HG02588 (cell line): Measurements from ENCODE around the gene SLC5A7.

Source experiments
- ATAC-seq: cut with Tn5 transposase; IDR thresholded peaks from one replicate; pipeline ENCODE4 v1.9.1; 2021; ENCODE audit warnings: mild to moderate bottlenecking, moderate library complexity; ENCODE audit not compliant: unreplicated experiment

SLC5A7 gene

DNA sequence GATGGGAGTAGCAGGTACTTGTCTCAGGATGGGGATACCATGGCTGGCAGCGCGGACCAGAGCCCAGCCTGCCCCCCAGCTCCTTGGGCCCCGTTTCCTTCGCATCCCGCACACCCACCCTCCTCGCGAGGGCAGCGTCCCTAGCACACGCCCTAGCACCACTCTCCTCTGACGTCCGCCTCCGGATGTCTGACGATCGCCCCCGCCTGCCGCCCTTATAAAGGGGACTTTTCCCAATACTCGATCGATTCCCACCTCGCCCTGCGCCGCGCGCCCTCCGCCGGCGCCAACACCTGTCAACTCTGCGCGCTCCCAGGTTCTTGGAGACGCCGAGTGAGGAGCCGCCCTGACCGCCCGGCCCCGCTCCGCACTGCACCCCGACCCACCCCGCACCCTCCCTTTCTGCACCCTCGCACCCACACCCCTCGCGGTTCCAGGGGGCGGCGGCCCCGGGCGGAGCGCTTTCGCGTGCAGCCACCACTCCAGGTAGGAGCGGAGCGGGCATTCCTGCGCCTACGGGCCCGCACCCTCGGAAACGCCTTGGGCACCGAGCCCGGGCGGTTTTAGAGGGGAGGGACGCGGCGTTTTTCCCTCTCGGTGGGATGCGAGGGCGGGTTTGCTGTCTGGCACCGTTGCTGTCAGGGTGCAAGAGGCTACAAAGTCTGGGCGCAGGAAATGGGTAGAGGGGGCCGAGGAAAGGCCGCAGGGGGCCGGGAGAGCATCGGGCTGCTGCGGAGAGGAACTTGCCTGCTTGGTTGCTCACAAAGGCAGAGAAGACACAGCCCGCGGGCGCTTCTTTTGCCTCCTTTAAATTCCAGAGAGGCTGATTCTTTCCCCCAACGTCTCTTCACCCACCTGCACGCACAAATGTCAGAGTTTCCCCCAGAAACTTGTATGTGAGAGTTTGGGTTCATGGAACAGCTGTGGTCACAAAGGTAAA, at the start of gene SLC5A7:
SLC5A7 (plus strand) TSS at position 247 of the 940 bp plus-strand sequence. CDS start 1,632 bp downstream, outside the sequence.
- no peak for ATAC-seq

DNA sequence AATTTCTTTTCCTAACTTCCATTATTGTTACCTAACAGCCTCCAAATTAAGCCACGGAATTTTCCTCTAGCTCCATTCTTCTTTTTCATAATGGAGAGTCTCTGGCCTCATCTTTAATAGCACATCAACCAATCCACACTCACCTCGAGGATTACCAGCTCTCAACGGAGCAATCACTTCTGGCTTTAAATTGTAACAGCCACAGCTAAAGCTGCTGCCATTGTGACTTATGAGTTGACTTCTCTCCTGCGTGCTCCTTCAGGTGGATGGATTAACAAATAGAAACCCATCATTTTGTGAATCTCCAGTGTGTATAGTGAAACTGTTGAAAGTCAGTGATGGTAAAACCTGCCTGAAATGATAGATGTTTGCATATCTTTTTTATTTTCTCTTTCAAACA, 24.9 kb upstream of the SLC5A7 start:
- no peak for ATAC-seq

DNA sequence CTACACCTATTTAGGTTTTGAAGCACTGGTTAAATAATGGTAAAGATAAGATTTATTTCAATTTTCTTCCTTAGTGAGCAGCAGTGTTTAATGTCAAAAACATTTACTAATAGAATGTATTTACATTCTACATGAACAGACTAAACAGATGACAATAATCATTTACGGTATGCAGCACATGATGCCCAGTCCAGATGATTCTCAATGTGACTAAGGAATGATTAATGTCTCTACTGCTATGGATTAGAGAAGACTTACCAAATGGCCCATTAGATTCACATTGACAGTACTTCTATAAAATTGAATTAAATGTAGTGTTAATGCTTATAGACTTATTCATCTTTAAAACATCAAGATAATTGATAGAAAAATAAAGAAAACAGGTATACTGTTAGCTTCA, 22.1 kb upstream of the SLC5A7 start:
- no peak for ATAC-seq

DNA sequence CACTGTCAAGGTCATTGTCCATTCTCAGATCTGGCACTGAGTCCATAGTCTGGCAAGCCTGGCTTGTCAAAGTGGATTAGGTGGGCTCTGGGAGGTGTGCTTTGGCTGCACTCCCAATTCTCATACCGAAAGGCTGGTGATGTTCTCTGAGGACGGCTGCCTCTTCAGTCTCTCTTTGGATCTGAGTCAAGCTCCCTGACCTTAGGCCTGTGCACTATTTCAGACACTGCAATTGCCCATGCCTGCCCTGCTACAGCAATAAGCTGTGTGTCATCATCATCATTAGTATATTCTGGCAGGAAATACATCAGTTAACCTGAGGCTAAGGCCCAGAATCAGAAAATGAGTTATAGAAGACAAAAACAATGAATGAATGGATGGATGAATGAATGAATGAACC, 1.6 kb upstream of the SLC5A7 start:
- no peak for ATAC-seq

DNA sequence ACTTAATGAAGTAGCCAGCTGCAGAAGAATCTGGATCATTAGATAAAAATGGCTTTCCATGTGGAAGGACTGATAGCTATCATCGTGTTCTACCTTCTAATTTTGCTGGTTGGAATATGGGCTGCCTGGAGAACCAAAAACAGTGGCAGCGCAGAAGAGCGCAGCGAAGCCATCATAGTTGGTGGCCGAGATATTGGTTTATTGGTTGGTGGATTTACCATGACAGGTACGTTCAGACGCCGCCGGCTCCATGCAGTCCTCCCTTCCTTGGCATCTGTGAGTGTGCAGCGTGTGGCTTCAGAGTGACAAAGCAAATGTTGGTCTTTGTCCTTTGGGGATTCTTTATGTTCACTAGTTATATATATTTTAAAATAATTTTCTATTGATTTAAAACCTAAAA, 1.8 kb downstream of the SLC5A7 start:
- ATAC-seq, result no peak

DNA sequence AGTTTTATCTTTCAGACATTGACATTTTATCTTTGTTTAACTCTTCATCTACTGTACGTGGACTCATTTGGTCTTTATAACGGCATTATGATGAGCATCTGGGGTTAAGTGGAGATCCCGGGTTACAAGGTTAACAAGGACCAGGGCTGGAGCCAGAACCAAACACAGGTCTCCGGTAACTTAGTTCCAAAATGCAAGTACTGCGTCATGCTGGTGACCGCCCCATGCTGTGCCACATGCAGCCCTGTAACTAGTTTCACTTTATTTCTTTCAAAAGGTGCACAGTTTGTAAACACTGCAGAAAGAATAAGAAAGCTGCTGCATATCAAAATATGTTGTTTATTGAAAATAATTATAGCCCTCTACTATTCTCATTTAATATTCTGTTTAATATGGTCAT, 3.1 kb downstream of the SLC5A7 start:
- ATAC-seq, result no peak

DNA sequence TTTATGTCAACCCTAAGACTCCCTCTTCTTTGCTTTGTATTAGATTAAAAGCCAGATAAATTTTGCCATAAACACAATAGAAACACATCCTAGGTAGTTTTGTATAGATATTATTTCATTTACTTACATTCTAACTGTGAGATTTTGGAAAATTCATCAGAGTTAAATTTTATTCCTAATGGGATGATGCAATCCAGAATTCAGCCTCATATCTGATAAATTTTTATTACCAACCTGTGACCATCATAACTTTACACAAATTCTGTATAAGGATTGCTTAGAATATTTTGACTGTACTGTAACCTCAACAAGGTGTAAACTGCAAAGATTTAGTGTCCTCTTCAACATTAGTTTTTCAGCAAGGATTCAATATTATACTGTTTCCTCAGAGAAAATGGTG, 4.4 kb downstream of the SLC5A7 start:
- ATAC-seq, result no peak

DNA sequence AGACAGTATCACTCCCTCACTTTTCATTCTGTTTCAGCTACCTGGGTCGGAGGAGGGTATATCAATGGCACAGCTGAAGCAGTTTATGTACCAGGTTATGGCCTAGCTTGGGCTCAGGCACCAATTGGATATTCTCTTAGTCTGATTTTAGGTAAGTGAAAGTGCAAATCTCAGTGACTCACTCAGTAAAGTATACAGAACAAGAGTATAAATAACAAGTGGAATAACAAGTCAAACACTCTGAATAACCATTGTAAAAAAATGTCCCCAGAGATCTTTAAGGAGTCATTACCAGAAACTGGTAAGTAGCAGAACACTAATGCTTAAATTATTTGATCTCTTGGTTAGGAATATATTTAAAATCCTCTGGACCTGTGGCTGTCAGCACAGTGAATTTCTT, 5.7 kb downstream of the SLC5A7 start:
- no peak for ATAC-seq

DNA sequence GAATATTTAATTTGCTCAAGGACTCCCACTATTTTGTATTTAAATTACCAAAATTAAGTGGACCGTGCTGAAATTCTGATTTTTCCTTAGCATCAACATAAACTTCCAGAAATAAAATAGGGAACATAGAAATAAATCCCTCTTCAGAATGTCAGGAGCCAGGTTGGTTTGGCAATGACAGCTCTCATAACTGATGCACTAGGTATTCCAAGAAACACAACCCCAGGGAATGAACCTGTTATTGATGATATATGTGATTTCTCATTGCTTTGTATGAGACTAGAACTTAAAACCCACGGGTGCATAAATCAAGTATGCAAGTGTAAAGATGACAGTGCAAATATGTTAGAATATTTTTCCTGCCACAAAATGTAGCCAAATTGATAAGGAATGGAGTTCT, 12.8 kb downstream of the SLC5A7 start:
- ATAC-seq, result no peak

DNA sequence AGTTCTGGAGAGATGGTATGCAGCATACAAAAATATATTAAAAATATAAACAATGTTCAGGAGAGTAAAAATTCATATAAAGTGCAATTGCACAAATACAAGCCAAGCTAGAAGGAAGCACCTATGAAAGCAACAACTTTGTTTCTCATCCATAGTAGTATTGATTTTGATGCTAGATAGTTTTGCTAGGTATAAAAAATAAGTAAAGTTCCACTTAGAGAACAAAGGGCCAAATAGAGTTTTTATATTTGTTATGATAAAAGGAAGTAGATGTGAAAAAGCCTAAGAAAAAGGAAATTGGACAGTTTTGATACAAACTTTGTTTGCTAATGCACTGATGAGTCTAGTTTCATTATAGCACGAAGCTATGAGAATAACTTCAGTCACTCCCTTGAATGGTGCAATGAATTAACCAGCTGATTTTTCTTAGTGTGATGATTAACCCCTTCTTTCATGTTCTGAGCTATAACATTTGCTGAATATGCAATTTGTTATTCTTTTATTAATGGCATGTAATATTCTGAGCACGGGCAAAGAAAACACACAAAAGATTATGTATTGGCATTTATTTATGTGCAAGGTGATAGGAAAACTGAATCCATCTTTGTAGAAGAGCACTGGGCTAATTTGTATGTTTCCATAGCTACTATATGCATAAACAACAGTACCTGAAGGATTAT, 24.7 kb downstream of the SLC5A7 start:
- no peak for ATAC-seq

DNA sequence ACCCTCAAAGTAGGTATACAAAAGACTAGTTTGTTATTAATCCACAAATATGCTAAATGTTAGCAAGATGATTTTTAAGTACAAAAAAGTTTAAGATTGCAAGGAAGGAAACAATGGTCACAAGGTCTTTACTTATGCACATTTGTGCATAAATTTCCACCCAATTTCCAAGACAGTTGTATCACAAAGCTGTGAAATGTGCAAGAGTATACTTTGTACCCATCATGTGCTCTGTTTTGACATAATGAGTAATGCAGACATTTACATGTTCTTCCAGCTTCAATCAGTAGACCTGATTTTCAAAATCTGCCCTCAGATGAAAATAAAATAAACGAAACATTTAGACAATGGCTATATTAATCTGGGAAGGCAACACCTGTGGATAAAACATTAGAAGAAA, 27.0 kb downstream of the SLC5A7 start:
- no peak for ATAC-seq

DNA sequence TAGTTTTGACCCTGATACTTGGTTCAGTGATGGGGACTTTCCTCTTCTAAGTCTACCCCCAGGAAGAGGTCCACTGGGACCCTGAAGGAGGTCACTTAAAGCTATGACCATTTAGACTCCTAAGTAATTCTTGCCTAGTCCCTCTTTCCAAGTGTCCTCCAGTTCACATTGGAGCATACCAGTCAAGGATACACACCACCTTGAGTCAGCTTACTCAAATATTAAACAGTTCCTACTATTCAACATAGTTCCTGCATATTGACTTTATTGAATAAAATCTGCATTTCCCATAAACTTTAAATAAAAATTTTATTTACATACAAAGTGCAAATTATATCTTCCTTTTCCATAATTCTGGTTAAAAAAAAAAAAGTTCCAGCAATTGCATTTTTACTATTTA, 36.3 kb downstream of the SLC5A7 start:
- no peak for ATAC-seq

DNA sequence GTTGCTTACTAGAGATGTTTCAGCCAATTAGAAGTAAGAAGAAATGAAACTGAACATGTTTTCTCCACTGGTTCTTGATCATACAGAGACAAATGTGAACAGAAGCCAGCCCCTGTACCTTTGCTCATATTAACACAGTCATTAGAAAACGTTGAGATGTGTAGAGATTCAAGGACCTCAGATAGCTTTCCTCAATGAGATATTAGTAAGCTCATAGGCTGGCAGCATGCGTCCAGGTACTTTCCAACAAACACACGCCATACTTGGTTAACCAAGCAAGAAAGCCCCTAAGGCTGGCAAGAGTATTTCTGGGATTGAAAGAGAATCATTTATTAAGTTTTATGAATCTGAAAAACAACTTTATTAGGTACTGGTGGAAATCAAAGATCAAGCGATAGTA, 37.5 kb downstream of the SLC5A7 start:
- no peak for ATAC-seq

DNA sequence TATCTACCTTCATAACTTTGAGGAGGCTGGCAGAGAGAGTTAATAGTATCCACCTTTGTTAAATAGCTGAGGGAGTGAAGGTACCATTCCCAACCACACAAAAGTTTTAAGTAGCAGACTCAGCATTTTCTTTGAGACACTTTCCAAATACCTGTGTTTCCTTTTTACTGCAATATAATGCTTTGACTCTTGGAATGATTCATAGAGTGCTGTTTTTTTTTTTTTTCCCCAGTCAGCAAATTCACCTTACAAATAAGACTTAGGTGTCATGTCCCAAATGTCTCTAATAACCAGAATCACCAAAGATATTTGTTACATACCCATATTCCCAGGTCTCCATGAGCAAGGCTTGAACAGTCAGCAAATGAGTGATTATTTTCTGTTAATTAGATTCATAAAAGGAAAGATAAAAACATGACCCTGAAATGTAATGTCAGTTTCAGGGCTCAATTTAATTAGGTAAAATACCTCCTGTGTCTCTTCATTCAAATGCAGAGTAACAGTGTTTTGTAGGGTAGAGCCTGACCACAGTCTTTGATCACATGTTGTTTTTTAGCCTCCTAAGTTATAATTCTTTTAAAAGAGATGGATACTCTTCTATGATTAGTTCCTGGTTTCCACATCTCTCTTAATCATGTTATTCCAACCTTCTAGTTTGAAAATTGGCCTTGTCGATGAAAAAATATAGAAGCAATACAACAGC, 39.9 kb downstream of the SLC5A7 start:
- no peak for ATAC-seq

DNA sequence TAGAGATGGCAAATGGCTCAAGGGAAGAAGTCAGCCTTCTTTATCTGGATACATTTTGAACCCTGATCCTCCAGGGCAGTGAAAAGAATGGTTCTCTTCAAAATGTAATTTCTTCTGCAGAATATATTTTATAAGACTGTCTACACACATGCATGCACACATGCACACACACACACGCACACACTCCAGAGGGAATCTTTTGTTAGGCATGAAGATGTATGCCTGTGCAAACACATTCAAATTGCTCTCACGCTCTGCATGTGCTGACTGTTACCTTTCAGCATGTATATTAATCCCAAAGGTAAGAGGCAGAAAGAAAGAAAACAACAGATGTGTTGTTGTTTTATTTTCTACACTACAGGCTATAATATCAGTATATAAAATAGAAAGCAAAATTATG, 43.2 kb downstream of the SLC5A7 start:
- ATAC-seq, result no peak

DNA sequence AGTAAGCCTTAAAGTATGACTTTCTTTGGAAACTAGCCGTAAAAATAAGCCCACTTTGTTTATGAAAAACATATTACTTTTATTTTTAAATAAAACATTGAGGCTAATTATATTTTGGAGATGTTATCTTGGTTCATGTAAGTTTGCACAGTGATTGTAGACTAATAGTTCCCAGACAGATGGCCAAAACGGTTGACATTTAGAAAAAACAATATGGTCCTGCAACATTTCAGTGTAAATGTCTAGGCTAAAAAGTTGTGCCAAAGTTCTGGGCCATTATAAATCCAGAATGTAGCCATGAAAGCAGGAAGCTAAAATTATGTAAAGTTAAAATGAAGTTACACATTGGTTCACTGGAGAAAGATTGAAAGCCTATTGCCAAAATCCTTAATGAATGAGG, 43.6 kb downstream of the SLC5A7 start:
- no peak for ATAC-seq

DNA sequence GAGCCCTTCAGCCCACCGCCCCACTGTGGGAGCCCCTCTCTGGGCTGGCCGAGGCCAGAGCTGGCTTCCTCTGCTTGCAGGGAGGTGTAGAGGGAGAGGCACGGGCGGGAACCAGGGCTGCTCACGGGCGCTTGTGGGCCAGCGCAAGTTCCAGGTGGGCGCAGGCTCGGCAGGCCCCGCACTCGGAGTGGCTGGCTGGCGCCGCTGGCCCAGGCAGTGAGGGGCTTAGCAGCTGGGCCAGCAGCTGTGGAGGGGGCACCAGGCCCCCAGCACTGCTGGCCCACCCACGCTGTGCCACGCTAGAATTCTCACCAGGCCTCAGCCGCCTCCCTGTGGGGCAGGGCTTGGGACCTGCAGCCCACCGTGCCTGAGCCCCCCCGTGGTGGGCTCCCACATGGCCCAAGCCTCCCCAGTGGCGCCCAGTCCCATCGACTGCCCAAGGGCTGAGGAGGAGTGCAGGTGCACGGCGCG, 45.2 kb downstream of the SLC5A7 start:
- no peak for ATAC-seq

DNA sequence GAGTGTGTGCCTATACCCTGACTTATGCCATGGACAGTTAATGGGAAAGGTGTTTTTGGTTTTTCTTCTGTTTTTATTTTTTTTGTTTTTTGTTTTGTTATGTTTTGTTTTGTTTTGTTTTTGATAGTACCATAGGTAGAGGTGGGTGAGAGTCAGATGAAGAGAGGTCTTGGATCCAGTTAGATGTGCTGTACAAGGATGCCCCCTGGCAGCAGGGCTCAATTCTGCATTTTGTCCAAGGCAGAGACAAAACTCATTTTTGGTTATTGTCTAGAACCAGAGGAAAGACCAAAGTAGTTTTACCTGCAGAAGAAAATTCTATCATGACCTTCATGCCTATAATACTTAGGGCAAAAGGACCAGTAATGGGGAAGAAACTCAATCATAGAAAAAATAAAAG, 48.5 kb downstream of the SLC5A7 start:
- ATAC-seq, result no peak

DNA sequence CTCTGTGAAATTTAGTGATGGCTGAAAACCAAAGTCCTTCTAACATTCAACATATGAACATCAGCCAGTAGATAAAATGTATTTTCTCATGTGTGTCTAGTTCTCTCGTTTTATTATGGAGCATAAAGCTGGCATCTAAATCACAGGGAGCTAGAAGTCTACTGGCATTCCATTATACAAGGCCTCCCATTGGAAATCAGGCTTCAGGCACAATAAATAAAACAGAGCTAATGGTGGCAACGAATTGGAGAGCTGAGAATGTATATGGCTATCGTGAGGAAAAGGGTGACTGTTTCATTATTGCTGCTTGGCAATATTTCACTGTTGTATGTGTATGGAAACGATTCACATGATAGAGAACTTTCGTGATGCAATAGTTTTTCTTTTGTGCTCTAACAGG, 62.4 kb downstream of the SLC5A7 start:
- no peak for ATAC-seq

DNA sequence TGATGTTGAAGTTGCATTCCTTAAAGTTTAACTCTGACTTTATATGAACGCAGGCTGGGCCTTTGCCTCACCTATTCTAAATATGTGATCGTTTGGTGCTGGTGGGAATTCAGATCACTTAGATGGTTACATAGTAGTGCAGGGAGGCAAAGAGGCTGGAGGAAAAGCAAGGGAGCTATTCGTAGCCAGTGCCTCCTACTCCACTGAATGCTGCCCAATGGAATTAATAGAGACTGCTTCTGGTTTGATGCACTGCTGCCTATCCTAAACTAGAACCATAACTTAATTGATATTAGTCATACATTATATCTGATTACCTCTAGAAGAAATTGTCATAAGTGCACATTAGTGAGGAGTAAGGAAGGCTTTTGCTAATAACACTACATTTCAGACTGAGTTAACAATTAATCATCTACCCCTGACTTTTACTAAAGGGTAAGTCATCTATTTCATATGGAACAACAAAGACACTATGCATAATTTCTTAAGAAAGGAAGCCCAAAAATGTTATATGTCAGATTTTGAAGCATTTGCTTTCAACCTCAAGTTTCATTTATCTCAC, 72.3 kb downstream of the SLC5A7 start:
- ATAC-seq, result no peak

DNA sequence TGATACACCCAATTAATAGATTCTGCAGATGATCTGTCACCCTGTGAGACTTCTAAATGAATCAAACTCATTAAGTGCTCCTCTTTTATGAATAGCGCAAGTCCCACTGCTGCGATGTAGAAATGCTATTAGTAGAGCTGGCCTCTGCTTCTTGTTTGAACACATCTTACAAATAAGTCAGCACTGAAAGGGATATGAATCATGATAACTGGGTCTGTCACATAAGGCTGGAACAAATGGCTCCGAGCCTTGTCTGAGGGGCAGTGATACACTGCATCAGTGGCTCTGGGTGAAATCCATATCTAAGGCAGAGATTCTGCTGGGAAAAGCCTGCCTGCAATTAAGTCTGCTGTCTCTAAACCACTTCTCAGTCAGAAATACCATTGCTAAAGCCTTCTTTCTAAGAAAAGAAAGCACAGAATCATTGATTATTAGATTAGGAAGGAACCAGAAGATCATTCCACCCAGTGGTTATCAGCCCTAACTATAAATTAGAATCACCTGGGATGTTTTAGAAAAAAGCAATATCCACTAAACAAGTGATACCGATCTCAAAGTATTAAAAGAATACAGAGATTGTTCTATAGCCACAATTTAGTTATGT, 75.2 kb downstream of the SLC5A7 start:
- no peak for ATAC-seq
